ENCODE measurements around the gene GABRB1. TPM values are rescaled to one million over a fixed set of nuclear protein-coding genes. Genes with fewer than 3 reads are reported as not detected.

The GABRB1 gene
- total and polyA plus RNA-seq, 2 of the 8 experiments (the other 6 are each of a cell fraction or from before 2014, with no cell fraction given), result 0.22 to 0.38 TPM

DNA sequence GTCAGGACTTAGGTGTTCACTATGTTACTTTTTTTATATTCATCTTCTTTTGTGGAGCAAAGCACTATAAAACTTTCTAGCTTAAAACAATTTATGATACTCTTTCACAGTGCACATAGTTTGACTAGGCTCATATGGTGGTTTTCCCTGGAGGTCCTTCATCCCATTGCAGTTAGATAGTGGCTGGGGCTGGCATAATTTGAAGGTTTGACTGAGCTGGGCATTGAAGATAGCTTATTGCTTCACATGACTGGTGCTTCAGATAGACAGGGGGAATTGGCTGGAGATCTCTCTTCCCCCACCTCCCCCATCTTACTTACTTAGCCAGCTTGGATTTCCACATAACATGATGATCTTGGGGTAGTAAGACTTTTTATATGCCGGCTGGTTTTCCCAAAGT lies 31.0 kb upstream of the GABRB1 start:
- H2AFZ ChIP-seq (ENCODE audit: low read length), result no peak overlapping the region
- no peak overlapping the region for H4K8ac ChIP-seq (ENCODE audit: extremely low read depth, insufficient read depth, low read length)
- H3K36me3 ChIP-seq (ENCODE audit: control insufficient read depth in 2 of 4, insufficient read depth in 4 of 4, low read length in 3 of 4), result no peaks in the 10 kb centered on the region
- ChIA-PET POLR2A (ENCODE audit: partially characterized antibody) (no interaction called here), CTCF (ENCODE audit: partially characterized antibody) (interaction anchor here (0.8 to 1.6 kb wide), 3 partner anchors 63 to 122 kb away, joined by 3 to 4 read pairs (median 4); no protein-coding TSS in a partner anchor)
- no peaks in the 10 kb centered on the region for H3K79me2 ChIP-seq (ENCODE audit: control insufficient read depth in 1 of 2, insufficient read depth in 2 of 2, low read length in 2 of 2)
- DNase-seq (ENCODE audit: low read depth in 1 of 2, low spot score in 2 of 2) (no peak), FAIRE-seq (no peak)
- H3K23me2 ChIP-seq (ENCODE audit: low read depth, low read length), result no peaks in the 10 kb centered on the region
- no peak overlapping the region for H2BK120ac ChIP-seq (replicated peaks; ENCODE audit: low read depth, low read length)
- no peak overlapping the region for H3K23ac ChIP-seq (ENCODE audit: insufficient read length)
- no peak overlapping the region for H2BK5ac ChIP-seq (ENCODE audit: low read depth, low read length)
- no peak overlapping the region for H3K4ac ChIP-seq (replicated peaks; ENCODE audit: insufficient read length, low read depth, low read length)
- no peak overlapping the region for H2BK15ac ChIP-seq (ENCODE audit: low read length)
- H4K5ac ChIP-seq (ENCODE audit: insufficient read length, low read depth, low read length), result no peak overlapping the region
- H4K91ac ChIP-seq (replicated peaks; ENCODE audit: insufficient read length, low read length), result no peak overlapping the region
- WGBS, 2 experiments (ENCODE audit: extremely low coverage in 1 of 2, insufficient coverage in 1 of 2, insufficient read length in 1 of 2, insufficient replicate concordance in 2 of 2, low coverage in 1 of 2, low lambda C conversion rate in 2 of 2, missing lambda C conversion rate in 1 of 2), result 100% methylated on average over 1 of the region's 1 CpG; no CpG with 5 or more reads in 1 of the 2 experiments
- H3K9ac ChIP-seq (replicated peaks in 1 of 4; ENCODE audit: extremely low read depth in 1 of 4, low read depth in 3 of 4, low read length in 3 of 4), result no peak overlapping the region
- no peak overlapping the region for H3K14ac ChIP-seq (ENCODE audit: insufficient read length)
- H2BK20ac ChIP-seq (ENCODE audit: low read length), result no peak overlapping the region
- H3K4me3 ChIP-seq (ENCODE audit: extremely low read depth in 1 of 4, insufficient read depth in 2 of 4, low read depth in 3 of 4, low read length in 4 of 4), result no peak overlapping the region
- no peak overlapping the region for H3K27ac ChIP-seq (ENCODE audit: low read depth, low read length)
- H3K4me2 ChIP-seq (ENCODE audit: insufficient read depth in 1 of 2, low read depth in 2 of 2, low read length in 2 of 2), result no peak overlapping the region
- no peaks in the 10 kb centered on the region for H4K20me1 ChIP-seq (replicated peaks in 1 of 2; ENCODE audit: control insufficient read depth in 1 of 2, insufficient read depth in 2 of 2, low read length in 2 of 2)
- no peak for TF ChIP-seq RXRA (IDR thresholded peaks at IDR 0.05; ENCODE audit: insufficient read depth, low read depth, low read length)
- no peak for TF ChIP-seq RAD21 (IDR thresholded peaks at IDR 0.05 in 1 of 2, conservative IDR thresholded peaks at IDR 0.05 in 1 of 2; ENCODE audit: low read depth in 2 of 2, low read length in 2 of 2)
- no peak for TF ChIP-seq TEAD4 (IDR thresholded peaks at IDR 0.05; ENCODE audit: low read depth, low read length)
- TF ChIP-seq GABPA (IDR thresholded peaks at IDR 0.05; ENCODE audit: borderline replicate concordance, insufficient read depth, low read length), result no peak
- TF ChIP-seq BCL11A (IDR thresholded peaks at IDR 0.05; ENCODE audit: low read depth in 2 of 2, low read length in 2 of 2), result no peak
- no peaks in the 10 kb centered on the region for H3K79me1 ChIP-seq (ENCODE audit: low read depth, low read length)
- peaks cover 0 to 5% (median 2%) of the 10 kb centered on the region in 4 experiments; a peak in 4 of 7 replicates for H3K27me3 ChIP-seq (replicated peaks in 1 of 4; ENCODE audit: control insufficient read depth in 3 of 4, extremely low read depth in 1 of 4, insufficient read depth in 3 of 4, low read length in 3 of 4)
- H2BK12ac ChIP-seq (ENCODE audit: low read depth, low read length), result no peak overlapping the region
- no peak overlapping the region for H2AK5ac ChIP-seq (ENCODE audit: low read depth, low read length)
- no peaks in the 10 kb centered on the region for H3K4me1 ChIP-seq (replicated peaks in 1 of 4; ENCODE audit: control insufficient read depth in 3 of 4, insufficient read depth in 4 of 4, low read length in 3 of 4)
- H3K9me3 ChIP-seq (ENCODE audit: insufficient read depth in 2 of 2, low read depth in 1 of 2, low read length in 1 of 2), result no peaks in the 10 kb centered on the region
- H3K18ac ChIP-seq (ENCODE audit: extremely low read depth, low read length), result no peak overlapping the region
- H3K56ac ChIP-seq (replicated peaks; ENCODE audit: insufficient read length, low read depth, low read length), result no peak overlapping the region

Data from H1 (cell line).